Measurements from ENCODE around the gene HMOX2.

DNA sequence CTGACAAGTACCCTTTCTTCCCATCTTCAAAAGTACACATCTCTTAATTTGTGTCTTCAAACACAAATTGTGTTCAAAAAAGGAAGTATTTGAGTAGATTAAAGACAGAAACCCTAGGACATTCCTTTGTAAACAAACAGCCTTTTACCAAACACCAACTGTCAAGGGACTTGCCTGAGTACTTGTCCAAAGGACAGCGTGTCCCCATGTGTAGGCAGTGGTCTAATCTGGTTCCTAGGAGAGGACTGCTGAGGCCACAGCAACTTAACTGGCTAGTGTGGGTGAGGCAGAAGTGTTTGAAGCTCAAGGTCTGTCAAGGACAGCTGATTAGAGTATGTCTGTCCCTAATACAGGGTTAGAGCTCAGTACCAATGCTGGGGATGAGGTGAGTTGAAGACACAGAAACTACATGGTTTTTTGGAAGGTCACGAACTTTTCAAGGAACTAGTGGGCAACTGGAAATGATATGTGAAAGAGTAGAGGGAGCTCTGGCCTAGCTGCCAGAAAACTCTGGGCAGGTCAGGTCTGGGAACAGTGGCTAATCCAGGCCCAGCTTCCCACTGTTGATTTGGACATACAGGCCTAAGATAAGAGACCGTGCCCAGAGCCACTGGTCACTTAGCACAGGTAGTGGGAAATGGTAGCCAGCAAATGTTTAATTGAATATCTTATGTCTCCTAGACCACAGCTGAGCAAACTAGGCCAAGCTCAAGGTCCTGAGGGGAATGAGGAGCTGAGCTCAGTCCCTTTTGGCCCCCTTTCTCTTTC, 10.1 kb downstream of the HMOX2 start:
- TF ChIP-seq CTCF (IDR thresholded peaks at IDR 0.05) (no peak), POLR2A (IDR thresholded peaks at IDR 0.05) (no peak)

Data from vagina (tissue), 2 donors.